AG04449 (cell line): ENCODE measurements around the gene PRRT3.
"Not testable (repeated sequence)": the region's sequence is repeated elsewhere in the genome, so short reads cannot be mapped to it uniquely, and the experiment has no call there.

Experiments used
- CTCF ChIA-PET: fragments of 350-600 bp; formaldehyde crosslinking; extraction: SDS; loops from one replicate; lab custom pipeline; 2021; ENCODE audit warnings: antibody characterized with exemption; lab: Yijun Ruan, JAX
- POLR2A ChIA-PET: fragments of 400-600, 350-600 bp; formaldehyde crosslinking; extraction: SDS; loops from one replicate; lab custom pipeline; 2020; ENCODE audit warnings: antibody characterized with exemption, inconsistent platforms; lab: Yijun Ruan, JAX
- DNase-seq: peaks from one replicate; pipeline ENCODE4 v3.0.0-alpha.2; 2010; ENCODE audit warnings: low read depth, low spot score
- H3K4me3 ChIP-seq: 2 replicates; pipeline ENCODE4 v1.5.1; 2011; ENCODE audit warnings: low read depth, mild to moderate bottlenecking, control low read depth, low read length
- CTCF ChIP-seq: IDR thresholded peaks from one replicate; pipeline ENCODE4 v1.5.1; 2011; ENCODE audit warnings: mild to moderate bottlenecking, moderate library complexity, low read length, control low read depth, inconsistent platforms; ENCODE audit not compliant: insufficient read depth; ENCODE audit errors: missing control alignments

Gene PRRT3

GRCh38 chr3:9902372-9903237 is 49.6 kb downstream of the PRRT3 start, which contains the start of gene IL17RE:
Gene IL17RE, plus strand, starts transcription at chr3:9902848. Its CDS starts 85 bp downstream, at chr3:9902933.
- POLR2A ChIA-PET = interaction anchor here (1.0 to 2.7 kb wide), 3 partner anchors 10 to 44 kb away, joined by 3 to 10 read pairs (median 5); partner anchors contain the start of gene JAGN1
- DNase-seq = no peak
- no peak for TF ChIP-seq CTCF
- H3K4me3 ChIP-seq = peak within 1 kb of the TSS; percentile 43
- CTCF ChIA-PET = interaction anchor here (0.8 to 2.6 kb wide), 8 partner anchors 9 to 44 kb away, joined by 3 to 16 read pairs (median 5); partner anchors contain the start of genes CRELD1 and JAGN1

GRCh38 chr3:9901967-9902366 is 50.2 kb downstream of the PRRT3 start:
- no peak for TF ChIP-seq CTCF
- POLR2A ChIA-PET = interaction anchor here (1.0 to 2.7 kb wide), 2 partner anchors 11 to 44 kb away, joined by 3 to 10 read pairs; partner anchors contain the start of gene JAGN1
- DNase-seq = no peak
- no peak overlapping the region for H3K4me3 ChIP-seq
- CTCF ChIA-PET = interaction anchor here (0.9 to 2.6 kb wide), 5 partner anchors 10 to 45 kb away, joined by 4 to 16 read pairs (median 5); partner anchors contain the start of gene JAGN1

GRCh38 chr3:9900965-9901415 is 51.2 kb downstream of the PRRT3 start:
- POLR2A ChIA-PET, CTCF ChIA-PET, H3K4me3 ChIP-seq, DNase-seq: not testable (repeated sequence)

- CTCF ChIA-PET = no interaction called here
- DNase-seq = no peak
Observed at GRCh38 chr3:9899289-9899791, 52.9 kb downstream of the PRRT3 start.

GRCh38 chr3:9898467-9899241 is 53.6 kb downstream of the PRRT3 start:
- no peak for TF ChIP-seq CTCF
- H3K4me3 ChIP-seq = no peak overlapping the region
- no peak for DNase-seq
- ChIA-PET POLR2A (no interaction called here), CTCF (interaction anchor here (0.9 kb wide), 1 partner anchor 34 kb away, joined by 4 read pairs; no protein-coding TSS in a partner anchor)

More at GRCh38 chr3:9899289-9899791, 52.9 kb downstream of the PRRT3 start:
- H3K4me3 ChIP-seq = no peak overlapping the region
- no peak for TF ChIP-seq CTCF
- POLR2A ChIA-PET = no interaction called here

GRCh38 chr3:9897408-9898372 is 54.5 kb downstream of the PRRT3 start:
- no peak overlapping the region for H3K4me3 ChIP-seq
- TF ChIP-seq CTCF = no peak
- ChIA-PET POLR2A (no interaction called here), CTCF (interaction anchor here (0.9 kb wide), 1 partner anchor 35 kb away, joined by 4 read pairs; no protein-coding TSS in a partner anchor)
- DNase-seq = no peak

- POLR2A ChIA-PET, H3K4me3 ChIP-seq, CTCF ChIA-PET, DNase-seq: not testable (repeated sequence)
Observed at GRCh38 chr3:9896755-9897407, 55.3 kb downstream of the PRRT3 start.

GRCh38 chr3:9895715-9896114 is 56.5 kb downstream of the PRRT3 start:
- CTCF ChIA-PET = interaction anchor here (1.1 to 3.5 kb wide), 2 partner anchors 11 to 38 kb away, joined by 3 to 12 read pairs; partner anchors contain the start of gene CRELD1
- H3K4me3 ChIP-seq, DNase-seq, POLR2A ChIA-PET: not testable (repeated sequence)
